ENCODE results near the gene GNA15.

GNA15 gene

DNA sequence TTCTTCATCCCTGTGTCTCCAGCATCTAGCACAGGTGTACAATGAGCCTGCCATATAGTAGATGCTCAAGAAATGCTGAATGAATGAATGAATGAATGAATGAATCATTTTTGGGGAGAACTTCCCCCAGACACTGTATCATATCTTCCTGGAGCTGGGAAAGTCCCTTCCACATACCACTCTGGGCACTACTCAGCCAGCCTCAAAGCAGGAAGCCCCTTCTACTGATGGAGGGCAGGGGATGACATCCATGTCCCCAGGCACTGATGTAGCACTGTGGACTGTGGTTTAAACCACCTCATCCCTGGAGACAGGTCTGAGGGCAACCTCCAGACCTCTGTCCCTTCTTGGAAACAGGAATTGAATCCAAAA, 4.8 kb downstream of the GNA15 start:
- no peak overlapping the region for H3K27ac ChIP-seq (ENCODE audit: low read depth, low read length, severe bottlenecking)

DNA sequence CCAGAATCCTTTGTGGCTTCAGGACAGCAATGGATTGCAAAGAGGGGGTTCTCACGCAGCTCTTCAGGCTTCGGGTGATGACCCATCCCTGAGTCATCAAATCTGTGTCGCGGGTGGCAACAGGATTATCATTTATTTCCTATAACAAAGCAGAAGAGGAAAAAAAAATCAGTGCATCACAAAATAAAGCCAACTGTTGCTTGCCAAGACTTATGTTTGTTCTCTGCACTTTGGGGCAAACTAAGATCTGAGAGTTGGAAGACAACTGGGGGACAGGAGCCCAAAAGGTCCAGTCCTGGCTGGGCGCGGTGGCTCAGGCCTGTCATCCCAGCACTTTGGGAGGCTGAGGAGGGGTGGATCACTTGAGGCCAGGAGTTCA, 6.4 kb downstream of the GNA15 start:
- peaks cover 5% of the 10 kb centered on the region for H3K4me1 ChIP-seq (ENCODE audit: control insufficient read depth, insufficient read depth, low read length, poor library complexity, severe bottlenecking)
- H3K27ac ChIP-seq (ENCODE audit: low read depth, low read length, severe bottlenecking) = no peak overlapping the region
- H3K36me3 ChIP-seq (ENCODE audit: control insufficient read depth, insufficient read depth, low read length) = no peaks in the 10 kb centered on the region
- H3K4me3 ChIP-seq (ENCODE audit: extremely low read depth, insufficient read depth, low read length, poor library complexity, severe bottlenecking) = no peak overlapping the region
- H3K9me3 ChIP-seq (ENCODE audit: control insufficient read depth, low read length) = no peaks in the 10 kb centered on the region
- 100% methylated on average over 2 of the region's 6 CpGs; no CpG with 5 or more reads in 1 of the 2 experiments for WGBS, 2 experiments (ENCODE audit: insufficient coverage in 2 of 2)

More for the DNA sequence above, 4.8 kb downstream of the GNA15 start:
- Histone ChIP-seq H3K4me1 (ENCODE audit: control insufficient read depth, insufficient read depth, low read length, poor library complexity, severe bottlenecking) (peaks cover 5% of the 10 kb centered on the region), H3K9me3 (ENCODE audit: control insufficient read depth, low read length) (no peaks in the 10 kb centered on the region), H3K36me3 (ENCODE audit: control insufficient read depth, insufficient read depth, low read length) (no peaks in the 10 kb centered on the region), H3K4me3 (ENCODE audit: extremely low read depth, insufficient read depth, low read length, poor library complexity, severe bottlenecking) (no peak overlapping the region)

DNA sequence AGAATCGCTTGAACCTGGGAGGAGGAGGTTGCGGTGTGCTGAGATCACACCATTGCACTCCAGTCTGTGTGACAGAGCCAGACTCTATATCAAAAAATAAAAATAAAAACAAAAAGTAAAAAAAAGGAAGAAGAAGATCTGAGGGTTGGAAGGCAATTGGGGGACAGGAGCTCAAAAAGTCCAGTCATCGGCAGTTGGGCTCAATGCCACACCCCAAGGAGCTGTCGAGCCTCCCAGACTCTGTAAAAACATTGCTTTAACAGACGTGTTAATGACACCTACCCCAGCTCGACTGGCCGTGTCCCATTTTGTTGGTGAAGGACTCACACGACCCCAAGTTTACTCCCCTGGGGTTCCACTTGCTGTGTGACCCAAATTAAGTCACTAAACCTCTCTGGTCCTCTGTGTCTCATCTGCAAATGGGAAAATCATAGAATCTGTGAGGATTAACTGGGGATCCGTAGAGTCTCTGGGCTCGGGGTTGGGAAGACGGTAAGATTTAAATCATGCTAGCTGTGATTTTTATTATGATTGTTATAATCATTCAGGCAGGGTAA, 7.0 kb downstream of the GNA15 start:
- Histone ChIP-seq H3K36me3 (ENCODE audit: control insufficient read depth, insufficient read depth, low read length) (no peaks in the 10 kb centered on the region), H3K4me3 (ENCODE audit: extremely low read depth, insufficient read depth, low read length, poor library complexity, severe bottlenecking) (no peak overlapping the region), H3K9me3 (ENCODE audit: control insufficient read depth, low read length) (no peaks in the 10 kb centered on the region), H3K4me1 (ENCODE audit: control insufficient read depth, insufficient read depth, low read length, poor library complexity, severe bottlenecking) (peaks cover 5% of the 10 kb centered on the region), H3K27ac (ENCODE audit: low read depth, low read length, severe bottlenecking) (no peak overlapping the region)
- 80 to 84% methylated on average over 7 to 9 of the region's 11 CpGs for WGBS, 2 experiments (ENCODE audit: insufficient coverage in 2 of 2)

DNA sequence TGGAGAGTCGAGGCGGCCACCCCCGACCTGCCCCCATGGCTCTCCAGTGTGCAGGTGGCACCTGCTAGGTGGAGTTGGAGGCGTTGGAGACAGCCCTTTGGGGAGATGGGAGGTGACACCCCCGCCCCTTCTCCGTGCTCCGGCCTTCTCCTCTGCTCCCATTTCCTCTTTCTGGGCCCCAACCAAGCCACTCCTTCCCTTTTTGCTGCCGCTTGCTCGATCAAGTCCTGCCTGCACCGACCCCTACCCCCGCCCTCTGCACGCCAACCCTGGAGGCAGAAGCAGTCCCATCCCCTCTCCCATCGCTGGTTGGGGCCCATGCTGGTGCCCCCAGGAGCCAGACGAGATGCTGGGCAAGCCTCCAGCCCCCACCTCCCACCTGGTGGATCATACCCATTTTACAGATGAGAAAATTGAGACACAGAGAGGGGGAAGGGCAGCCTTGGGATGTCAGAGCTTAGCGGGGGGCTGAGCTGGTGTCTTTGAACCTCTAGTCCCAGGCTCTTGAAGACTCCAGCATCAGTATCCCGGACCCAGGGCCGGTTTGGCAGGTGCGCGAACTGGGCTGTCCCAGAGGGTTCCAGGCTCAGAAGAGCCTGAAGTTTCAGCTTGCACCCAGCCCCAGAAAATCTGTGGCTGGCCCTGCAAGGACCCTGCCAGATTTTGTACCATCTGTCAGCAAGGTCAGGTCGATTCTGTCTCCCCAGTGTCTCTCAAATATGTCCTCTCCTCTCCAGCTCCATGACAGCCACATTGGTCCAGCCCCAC, 10.3 kb downstream of the GNA15 start:
- no peaks in the 10 kb centered on the region for H3K36me3 ChIP-seq (ENCODE audit: control insufficient read depth, insufficient read depth, low read length)
- H3K4me3 ChIP-seq (ENCODE audit: extremely low read depth, insufficient read depth, low read length, poor library complexity, severe bottlenecking) = no peak overlapping the region
- peaks cover 18% of the 10 kb centered on the region for H3K4me1 ChIP-seq (ENCODE audit: control insufficient read depth, insufficient read depth, low read length, poor library complexity, severe bottlenecking)
- WGBS, 2 experiments (ENCODE audit: insufficient coverage in 2 of 2) = 84 to 87% methylated on average over 12 of the region's 20 CpGs
- no peaks in the 10 kb centered on the region for H3K9me3 ChIP-seq (ENCODE audit: control insufficient read depth, low read length)
- H3K27ac ChIP-seq (ENCODE audit: low read depth, low read length, severe bottlenecking) = no peak overlapping the region

DNA sequence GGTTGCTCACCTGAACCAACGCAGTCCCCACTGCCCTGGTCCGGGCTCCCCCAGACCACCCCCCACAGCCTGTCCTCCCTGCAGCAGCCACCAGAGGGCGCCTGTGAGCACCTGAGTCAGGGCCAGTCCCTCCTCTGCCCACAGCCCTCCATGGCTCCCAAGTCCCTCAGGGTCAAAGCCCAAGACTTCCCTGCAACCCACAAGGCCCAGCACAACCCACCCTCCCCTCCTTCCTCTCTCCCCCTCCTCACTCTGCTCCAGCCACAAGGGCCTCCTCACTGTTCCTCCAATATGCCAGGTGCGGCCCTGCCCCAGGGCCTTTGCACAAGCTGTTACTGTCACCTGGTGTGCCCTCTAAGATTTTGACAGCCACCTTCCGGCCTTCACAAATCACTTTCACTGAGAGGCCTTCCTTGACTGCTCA, 10.9 kb downstream of the GNA15 start:
- no peak overlapping the region for H3K4me3 ChIP-seq (ENCODE audit: extremely low read depth, insufficient read depth, low read length, poor library complexity, severe bottlenecking)
- H3K36me3 ChIP-seq (ENCODE audit: control insufficient read depth, insufficient read depth, low read length) = no peaks in the 10 kb centered on the region
- WGBS, 2 experiments (ENCODE audit: insufficient coverage in 2 of 2) = 68 to 82% methylated on average over 2 to 5 of the region's 5 CpGs
- no peak overlapping the region for H3K27ac ChIP-seq (ENCODE audit: low read depth, low read length, severe bottlenecking)
- H3K9me3 ChIP-seq (ENCODE audit: control insufficient read depth, low read length) = no peaks in the 10 kb centered on the region
- H3K4me1 ChIP-seq (ENCODE audit: control insufficient read depth, insufficient read depth, low read length, poor library complexity, severe bottlenecking) = peaks cover 16% of the 10 kb centered on the region

DNA sequence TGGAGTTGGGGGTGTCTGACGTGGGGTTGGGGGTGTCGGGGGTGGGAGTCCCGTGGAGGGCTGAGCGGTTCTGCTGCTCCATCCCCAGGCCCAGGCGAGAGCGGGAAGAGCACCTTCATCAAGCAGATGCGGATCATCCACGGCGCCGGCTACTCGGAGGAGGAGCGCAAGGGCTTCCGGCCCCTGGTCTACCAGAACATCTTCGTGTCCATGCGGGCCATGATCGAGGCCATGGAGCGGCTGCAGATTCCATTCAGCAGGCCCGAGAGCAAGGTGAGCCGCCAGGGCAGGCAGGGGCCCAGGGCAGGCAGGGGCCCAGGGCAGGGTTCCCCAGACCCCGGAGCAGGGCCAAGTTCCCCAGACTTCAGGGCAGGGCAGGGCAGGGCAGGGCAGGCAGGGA, 12.7 kb downstream of the GNA15 start:
- H3K4me3 ChIP-seq (ENCODE audit: extremely low read depth, insufficient read depth, low read length, poor library complexity, severe bottlenecking) = no peak overlapping the region
- 90 to 93% methylated on average over 18 to 20 of the region's 20 CpGs for WGBS, 2 experiments (ENCODE audit: insufficient coverage in 2 of 2)

DNA sequence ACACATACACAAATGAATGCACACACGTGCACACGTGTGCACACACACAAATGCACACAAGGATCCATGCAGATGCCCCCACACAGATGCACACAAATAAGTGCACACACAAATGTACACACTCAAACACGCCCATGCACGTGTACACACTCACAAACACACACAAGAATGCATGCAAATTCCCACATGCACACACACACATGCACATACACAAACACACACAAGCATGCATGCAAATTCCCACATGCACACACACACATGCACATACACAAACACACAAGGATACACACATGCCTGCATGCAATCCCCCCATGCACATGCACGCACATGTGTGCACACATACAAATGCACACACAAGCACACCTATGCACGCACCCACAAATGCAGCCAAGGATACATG, 13.3 kb downstream of the GNA15 start:
- H3K4me1 ChIP-seq (ENCODE audit: control insufficient read depth, insufficient read depth, low read length, poor library complexity, severe bottlenecking) = peaks cover 15% of the 10 kb centered on the region
- 85 to 92% methylated on average over 6 of the region's 6 CpGs for WGBS, 2 experiments (ENCODE audit: insufficient coverage in 2 of 2)
- H3K9me3 ChIP-seq (ENCODE audit: control insufficient read depth, low read length) = no peaks in the 10 kb centered on the region
- no peak overlapping the region for H3K4me3 ChIP-seq (ENCODE audit: extremely low read depth, insufficient read depth, low read length, poor library complexity, severe bottlenecking)
- H3K27ac ChIP-seq (ENCODE audit: low read depth, low read length, severe bottlenecking) = no peak overlapping the region
- no peaks in the 10 kb centered on the region for H3K36me3 ChIP-seq (ENCODE audit: control insufficient read depth, insufficient read depth, low read length)

More for the DNA sequence above, 12.7 kb downstream of the GNA15 start:
- Histone ChIP-seq H3K36me3 (ENCODE audit: control insufficient read depth, insufficient read depth, low read length) (no peaks in the 10 kb centered on the region), H3K4me1 (ENCODE audit: control insufficient read depth, insufficient read depth, low read length, poor library complexity, severe bottlenecking) (peaks cover 15% of the 10 kb centered on the region), H3K27ac (ENCODE audit: low read depth, low read length, severe bottlenecking) (no peak overlapping the region), H3K9me3 (ENCODE audit: control insufficient read depth, low read length) (no peaks in the 10 kb centered on the region)

DNA sequence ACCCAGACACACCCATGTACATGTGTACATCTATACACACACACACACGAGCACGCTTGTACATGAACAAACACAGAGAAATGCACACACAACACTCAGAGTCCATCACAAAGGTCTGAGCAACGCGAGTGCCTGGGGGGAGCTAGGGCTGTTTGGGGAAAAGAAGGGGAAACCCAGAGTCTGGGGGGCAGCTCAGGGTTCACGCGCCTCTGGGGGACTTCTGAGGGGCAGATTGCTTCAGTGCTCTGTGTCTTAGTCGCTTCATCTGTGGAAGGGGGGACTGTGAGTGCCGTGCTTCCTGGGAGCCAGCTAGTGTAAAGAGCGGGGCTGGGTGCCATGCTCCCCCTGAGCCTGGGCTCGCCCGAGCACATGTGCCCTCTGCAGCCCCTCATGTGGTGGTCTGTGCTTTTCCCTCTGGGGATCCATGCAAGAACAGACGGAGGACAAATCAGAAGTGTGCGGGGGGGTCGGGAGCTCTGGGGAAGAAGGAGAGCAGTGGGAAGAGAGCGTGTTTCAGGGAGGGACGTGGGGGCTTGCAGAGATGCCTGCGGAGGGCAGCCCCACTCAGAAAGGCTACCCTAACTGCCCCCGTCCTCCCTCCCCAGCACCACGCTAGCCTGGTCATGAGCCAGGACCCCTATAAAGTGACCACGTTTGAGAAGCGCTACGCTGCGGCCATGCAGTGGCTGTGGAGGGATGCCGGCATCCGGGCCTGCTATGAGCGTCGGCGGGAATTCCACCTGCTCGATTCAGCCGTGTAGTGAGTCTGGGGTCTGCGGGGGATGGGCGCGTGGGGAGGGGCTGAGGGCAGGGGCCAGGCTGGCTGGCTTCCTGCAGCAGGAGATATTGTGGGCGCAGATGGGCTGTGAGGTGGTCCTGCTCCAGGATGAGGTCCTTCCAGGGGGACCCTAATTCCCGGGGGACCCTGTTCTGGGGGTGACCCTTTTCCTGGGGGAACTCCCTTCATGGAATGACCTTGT, 14.0 kb downstream of the GNA15 start:
- Histone ChIP-seq H3K4me3 (ENCODE audit: extremely low read depth, insufficient read depth, low read length, poor library complexity, severe bottlenecking) (no peak overlapping the region), H3K27ac (ENCODE audit: low read depth, low read length, severe bottlenecking) (no peak overlapping the region), H3K9me3 (ENCODE audit: control insufficient read depth, low read length) (no peaks in the 10 kb centered on the region), H3K36me3 (ENCODE audit: control insufficient read depth, insufficient read depth, low read length) (no peaks in the 10 kb centered on the region), H3K4me1 (ENCODE audit: control insufficient read depth, insufficient read depth, low read length, poor library complexity, severe bottlenecking) (peaks cover 19% of the 10 kb centered on the region)
- WGBS, 2 experiments (ENCODE audit: insufficient coverage in 2 of 2) = 57 to 70% methylated on average over 21 to 28 of the region's 35 CpGs

DNA sequence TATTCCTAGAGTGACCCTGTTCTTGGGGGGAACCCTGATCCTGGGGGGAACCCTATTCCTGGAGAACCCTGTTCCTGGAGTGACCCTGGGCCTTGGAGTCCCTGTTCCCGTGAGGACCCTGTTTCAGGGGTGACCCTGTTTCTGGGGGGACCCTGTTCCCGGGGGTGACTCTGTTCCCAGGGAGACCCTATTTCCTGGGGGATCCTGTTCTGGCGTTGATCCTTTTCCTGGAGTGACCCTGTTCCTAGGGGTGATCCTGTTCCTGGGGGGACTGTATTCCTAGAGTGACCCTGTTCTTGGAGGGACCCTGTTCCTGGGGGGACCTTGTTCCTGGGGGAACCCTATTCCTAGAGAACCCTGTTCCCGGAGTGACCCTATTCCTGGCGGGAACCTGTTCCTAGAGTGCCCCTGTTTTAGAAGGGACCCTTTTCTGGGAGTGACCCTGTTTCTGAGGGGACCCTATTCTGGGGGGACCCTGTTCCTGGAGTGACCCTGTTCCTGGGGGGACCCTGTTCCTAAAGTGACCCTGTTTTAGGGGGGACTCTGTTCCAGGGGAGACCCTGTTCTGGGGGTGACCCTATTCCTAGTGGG, 15.0 kb downstream of the GNA15 start:
- H3K9me3 ChIP-seq (ENCODE audit: control insufficient read depth, low read length) = no peaks in the 10 kb centered on the region
- 86 to 92% methylated on average over 3 to 4 of the region's 5 CpGs for WGBS, 2 experiments (ENCODE audit: insufficient coverage in 2 of 2)

DNA sequence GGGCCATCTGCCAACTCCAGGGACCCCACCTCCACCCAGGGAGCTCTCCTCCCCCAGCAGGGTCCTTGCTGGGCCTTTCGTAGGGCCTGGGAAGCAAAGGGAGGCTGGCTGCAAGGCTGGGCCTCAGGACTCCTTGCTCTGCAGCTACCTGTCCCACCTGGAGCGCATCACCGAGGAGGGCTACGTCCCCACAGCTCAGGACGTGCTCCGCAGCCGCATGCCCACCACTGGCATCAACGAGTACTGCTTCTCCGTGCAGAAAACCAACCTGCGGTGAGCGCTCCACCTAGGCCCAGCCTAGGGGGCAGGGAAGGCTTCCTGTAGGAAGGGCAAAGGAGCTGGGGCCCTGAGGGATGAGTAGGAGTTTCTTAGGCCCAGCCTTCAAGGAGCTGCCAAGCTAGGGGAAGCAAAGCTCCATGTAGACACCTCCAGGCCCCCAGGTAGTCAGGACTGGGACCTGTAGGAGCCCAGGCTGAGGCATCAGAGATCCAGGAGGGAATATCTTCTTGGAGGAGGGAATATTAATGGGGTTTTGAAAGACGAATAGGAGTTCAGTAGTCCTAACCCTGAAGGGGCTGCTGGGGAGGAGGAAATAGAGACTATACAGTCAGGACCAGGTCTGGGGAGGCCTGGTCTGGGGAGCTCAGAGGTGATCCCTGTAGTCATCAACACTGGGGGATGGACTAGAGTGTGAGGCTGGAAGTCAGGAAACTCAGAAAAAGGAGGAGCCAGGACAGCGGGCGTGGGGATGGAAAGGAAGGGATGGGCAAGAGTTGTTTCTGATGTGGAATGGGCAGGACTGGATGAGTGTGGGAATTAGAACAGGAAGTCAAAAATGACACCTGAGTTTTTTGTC, 16.0 kb downstream of the GNA15 start:
- H3K27ac ChIP-seq (ENCODE audit: low read depth, low read length, severe bottlenecking) = no peak overlapping the region
- no peaks in the 10 kb centered on the region for H3K9me3 ChIP-seq (ENCODE audit: control insufficient read depth, low read length)
- H3K36me3 ChIP-seq (ENCODE audit: control insufficient read depth, insufficient read depth, low read length) = no peaks in the 10 kb centered on the region
- no peak overlapping the region for H3K4me3 ChIP-seq (ENCODE audit: extremely low read depth, insufficient read depth, low read length, poor library complexity, severe bottlenecking)
- H3K4me1 ChIP-seq (ENCODE audit: control insufficient read depth, insufficient read depth, low read length, poor library complexity, severe bottlenecking) = peaks cover 21% of the 10 kb centered on the region
- 71 to 74% methylated on average over 12 to 14 of the region's 14 CpGs for WGBS, 2 experiments (ENCODE audit: insufficient coverage in 2 of 2)

More for the DNA sequence above, 15.0 kb downstream of the GNA15 start:
- Histone ChIP-seq H3K4me1 (ENCODE audit: control insufficient read depth, insufficient read depth, low read length, poor library complexity, severe bottlenecking) (peaks cover 21% of the 10 kb centered on the region), H3K4me3 (ENCODE audit: extremely low read depth, insufficient read depth, low read length, poor library complexity, severe bottlenecking) (no peak overlapping the region), H3K36me3 (ENCODE audit: control insufficient read depth, insufficient read depth, low read length) (no peaks in the 10 kb centered on the region), H3K27ac (ENCODE audit: low read depth, low read length, severe bottlenecking) (no peak overlapping the region)
